T follicular helper cell (primary cell): ENCODE data around the gene SDHB.

Experiments used
- DNase-seq: peaks from one replicate; pipeline ENCODE4 v3.0.0-alpha.2; 2020; ENCODE audit warnings: low read depth

The SDHB gene

DNA sequence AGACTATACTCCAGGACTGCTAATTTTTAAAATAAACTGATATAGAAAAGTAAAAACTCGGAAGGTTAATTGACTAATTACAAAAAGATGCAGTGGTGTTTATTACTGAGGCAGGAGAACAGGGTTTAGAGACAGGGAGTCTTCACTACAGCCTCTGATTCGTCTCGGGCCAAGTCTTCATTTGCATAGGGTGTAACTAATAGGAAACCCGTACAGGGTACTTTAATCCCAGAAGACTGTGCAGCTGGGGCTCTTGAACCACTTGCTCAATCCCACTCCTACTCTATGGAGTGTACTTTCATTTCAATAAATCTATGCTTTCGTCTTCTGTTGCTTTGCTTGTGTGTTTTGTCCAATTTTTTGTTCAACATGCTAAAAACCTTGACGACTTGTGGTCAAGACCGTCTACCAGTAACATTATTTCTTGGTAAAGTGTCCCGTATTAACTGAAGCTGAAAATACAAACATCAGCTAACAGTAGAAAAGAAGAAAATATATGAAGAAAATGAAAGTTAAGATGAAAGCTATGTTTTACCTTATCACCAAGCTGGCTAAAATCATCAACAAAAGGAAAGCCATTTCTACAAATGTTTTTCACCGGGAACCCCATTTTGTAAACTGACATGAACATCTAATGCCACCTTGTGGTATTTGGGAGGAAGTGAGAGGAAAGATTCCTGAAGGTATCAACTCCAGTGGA, 8.0 kb downstream of the SDHB start:
- DNase-seq: no peak

DNA sequence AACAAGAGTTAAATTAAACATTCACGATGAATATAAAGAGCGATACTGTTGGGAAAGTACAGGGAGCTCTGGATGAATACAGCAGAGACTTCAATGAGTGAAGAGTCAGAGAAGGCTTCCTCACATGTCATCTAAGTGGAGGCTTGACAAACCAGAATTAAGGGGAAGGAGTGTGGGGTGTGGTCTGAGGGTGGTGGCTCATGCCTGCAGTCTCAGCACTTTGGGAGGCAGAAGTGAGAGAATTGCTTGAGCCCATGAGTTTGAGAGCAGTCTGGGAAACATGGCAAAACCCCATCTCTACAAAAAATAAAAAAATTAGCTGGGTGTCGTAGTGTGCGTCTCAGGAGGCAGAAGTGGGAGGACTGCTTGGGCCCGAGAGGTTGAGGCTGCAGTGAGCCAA, 8.7 kb downstream of the SDHB start:
- no peak for DNase-seq

DNA sequence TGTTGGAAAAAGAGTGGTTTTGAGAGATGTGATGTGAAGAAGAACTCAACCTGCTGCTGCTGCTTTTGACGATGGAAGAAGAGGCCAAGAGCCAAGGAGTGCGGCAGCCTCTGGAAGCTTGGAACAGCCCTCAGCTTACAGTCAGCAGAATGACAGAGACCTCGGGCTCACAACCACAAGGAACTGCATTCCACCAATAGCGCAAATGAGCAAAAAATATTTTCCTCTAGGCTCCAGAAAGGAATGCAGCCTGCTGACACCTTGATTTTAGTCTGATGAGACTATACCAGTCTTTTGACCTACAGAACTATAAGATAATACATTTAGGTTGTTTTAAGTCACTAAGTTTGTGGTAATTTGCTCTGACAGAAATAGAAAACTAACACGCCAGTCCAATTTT, 10.2 kb downstream of the SDHB start:
- DNase-seq: no peak

DNA sequence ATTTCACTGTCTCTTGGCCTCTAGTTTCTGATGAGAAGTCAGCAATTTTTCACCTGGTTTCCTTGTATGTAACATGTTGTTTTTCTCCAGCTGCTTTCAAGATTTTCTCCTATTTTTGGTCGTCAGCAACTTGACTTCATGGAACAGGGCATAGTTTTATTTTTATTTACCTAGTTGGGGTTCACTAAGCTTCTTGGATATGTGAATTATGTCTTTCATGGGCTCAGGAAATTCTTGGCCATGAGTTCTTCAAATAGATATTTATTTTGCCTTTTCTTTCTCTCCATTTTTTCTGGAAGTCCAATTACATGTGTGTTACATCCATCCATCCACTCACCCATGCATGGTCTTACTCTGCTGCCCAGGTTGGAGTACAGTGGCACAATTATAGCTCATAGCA, 13.7 kb downstream of the SDHB start:
- DNase-seq: no peak

DNA sequence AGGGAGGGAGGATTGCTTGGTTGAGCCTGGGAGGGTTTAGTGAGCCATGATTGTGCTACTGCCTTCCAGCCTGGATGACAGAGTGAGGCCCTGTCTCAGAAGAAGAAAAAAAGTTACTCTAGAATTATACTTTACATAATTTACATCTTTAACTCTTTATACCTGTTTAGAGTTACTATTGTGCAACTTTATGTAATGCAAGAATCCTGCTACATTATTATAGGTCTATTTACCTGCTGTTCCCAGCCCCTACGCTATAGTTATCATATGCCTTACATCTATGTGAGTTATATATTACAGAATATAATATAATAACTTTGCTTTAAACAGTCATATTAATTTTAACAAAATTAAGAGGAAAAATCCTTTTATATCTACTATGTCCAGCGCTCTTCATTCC, 14.3 kb downstream of the SDHB start:
- no peak for DNase-seq

DNA sequence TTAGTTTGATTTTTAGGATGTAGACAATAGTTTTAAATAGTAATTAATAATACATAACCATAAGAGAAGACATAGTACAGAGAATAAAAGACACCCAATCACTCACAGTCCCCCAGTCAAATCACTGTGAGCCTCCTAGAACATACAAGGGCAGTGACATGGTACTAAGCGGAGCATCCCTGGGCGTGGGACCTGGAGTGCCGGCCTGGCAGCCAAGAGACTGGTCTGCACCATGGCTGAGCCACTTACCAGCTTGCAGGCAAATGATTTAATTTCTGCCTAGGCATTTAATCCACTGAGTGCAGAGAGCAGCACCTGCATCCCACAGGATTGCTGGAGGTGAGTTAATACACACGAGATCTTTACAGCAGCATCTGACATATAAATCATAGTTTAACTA, 20.4 kb downstream of the SDHB start:
- DNase-seq: no peak

DNA sequence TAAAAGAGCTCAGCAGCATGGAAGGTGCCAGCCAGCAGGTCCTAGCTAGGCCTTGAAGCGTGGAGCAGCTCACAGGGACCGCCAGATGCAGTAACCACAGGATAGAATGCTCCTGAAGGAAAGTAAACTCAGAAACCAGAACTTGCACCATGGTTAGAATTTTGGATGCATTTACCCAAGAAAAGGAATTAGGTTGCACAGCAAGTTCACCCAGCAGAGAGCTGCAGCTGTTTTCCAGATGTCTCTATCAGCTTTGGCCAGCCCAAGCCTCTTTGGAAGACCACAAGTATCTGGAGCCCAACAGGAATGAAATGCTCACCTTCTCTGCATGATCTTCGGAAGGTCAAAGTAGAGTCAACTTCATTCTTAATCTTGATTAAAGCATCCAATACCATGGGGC, 21.1 kb downstream of the SDHB start:
- DNase-seq: no peak

DNA sequence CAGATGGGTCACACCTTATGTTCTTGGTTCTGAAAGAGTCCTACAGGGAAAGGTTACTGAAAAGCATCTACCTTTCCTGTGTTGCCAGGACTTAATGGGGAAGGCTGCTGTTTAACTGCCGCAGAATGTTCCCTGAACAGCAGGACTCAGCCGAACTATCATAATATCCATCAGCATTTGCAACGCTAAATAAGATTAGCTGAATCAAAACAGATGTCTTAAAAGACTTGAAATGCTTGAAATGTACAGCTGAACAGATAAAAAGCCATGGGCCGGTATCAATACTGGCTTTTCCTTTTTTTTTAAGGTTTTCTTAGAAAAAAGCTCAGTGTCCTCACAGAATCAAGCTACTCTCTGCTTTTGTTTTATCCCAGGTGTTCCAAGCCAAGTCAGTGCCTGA, 22.4 kb downstream of the SDHB start:
- no peak for DNase-seq

DNA sequence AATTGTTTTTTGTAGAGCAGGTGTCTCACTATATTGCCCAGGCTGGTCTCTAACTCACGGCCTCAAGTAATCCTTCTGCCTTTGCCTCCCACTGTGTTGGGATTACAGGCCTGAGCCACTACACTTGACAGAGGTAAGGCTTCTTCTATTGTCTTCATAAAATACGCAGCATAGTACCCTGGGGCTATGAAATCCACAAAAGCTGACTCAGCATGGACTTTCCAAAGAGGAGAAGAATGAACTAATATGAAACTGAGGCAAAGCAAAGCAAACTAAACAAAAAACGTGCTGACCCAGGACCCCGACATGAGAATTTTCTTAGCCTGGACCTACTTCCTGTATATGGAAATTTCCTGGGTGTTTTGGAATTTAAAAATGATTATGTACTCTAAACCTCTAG, 23.6 kb downstream of the SDHB start:
- DNase-seq: no peak

DNA sequence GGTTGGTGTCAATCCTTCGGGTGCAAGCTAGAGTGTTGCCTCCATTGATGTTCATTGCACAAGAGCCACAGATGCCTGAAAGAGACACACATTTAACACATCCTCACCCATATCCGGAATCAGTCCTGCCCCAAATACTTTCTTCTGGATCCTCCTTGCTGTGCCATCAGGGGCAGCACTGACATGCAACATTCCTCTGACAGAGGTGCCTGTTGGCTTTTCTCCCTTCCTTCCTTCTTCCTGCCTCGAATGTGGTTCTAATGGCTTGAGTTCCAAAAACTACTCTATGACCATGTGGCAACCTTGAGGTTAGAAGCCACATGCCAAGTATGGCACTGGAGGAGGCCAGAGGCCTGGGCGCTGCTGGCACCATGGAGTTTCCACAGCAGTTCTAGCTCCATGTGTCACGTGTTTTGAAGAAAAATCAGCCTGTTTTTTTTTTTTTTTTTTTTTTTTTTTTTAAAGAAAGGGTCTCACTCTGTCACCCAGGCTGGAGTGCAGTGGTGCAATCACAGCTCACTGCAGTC, 25.1 kb downstream of the SDHB start:
- DNase-seq: no peak

DNA sequence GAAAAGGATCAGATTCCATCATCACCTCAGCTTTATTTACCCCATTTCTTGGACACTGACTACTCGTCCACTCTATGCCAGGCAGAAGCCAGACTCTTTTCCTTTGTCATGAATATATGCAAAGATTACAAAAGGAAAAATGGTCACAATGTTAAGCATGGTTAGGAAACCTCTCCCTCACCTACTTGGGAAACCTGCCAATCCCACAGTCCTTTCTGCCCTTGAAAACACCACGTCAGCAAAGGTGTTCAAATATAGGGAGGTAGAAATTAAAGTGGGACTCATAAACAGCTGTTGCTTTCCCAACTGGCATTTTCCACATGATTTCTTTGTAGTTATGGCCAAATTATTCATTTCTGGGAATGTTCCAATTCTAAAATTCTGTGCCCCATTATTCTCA, 25.9 kb downstream of the SDHB start:
- DNase-seq: no peak

DNA sequence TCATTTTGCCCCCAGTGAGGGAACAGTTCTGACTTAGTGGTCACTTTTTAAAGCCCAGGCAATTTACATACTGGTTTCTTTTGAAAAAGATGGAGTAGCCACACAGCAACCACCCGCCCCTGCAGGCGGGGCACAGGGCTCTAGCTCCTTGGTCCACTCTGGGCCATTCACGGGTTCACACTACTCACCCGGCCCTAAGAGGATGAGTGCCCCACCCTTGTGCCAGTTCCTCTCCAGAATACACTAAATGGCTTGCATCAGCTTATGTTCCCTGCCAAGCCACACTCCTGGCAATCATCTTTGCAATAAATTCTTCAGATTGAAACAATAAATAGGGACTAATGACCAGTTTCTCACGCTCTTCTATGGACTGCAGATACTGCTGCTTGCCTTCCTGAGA, 26.4 kb downstream of the SDHB start:
- no peak for DNase-seq

DNA sequence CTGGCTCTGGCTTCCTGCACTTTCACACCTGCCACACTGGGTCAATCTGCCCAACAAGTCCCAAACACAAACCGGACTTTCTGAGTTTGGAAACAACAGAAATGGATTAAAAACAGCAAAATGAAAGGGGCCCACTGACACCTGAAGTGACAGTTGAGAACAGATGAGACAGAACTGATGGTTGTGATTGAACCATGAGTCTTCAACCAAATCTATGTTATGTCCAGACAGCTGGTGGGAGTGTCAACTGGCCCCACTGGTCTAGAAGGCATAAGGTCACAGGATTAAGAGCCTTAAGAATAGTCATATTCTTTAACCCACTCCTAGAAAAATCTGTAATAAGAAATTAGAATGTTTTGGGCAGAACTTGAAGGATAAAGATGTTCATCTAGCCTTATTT, 29.1 kb downstream of the SDHB start:
- no peak for DNase-seq

DNA sequence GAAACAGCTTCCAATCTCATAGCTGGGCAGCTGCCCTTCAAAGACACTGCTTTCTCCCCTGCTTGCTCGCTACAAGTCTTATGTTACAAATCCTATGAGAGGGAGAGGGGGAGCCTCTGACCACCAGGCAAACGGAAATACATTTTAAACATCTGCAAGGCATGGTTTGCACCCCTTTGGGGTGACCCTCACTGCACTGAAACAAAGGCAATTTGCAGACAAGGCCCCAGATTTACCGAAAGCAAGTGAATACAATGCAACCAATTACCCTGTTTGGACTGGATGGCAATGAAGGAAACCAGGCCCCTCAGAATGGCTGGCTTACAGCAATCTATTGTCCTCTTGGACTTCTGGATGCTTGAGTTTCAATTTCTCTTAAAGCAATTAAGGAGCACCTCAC, 30.3 kb downstream of the SDHB start:
- no peak for DNase-seq

DNA sequence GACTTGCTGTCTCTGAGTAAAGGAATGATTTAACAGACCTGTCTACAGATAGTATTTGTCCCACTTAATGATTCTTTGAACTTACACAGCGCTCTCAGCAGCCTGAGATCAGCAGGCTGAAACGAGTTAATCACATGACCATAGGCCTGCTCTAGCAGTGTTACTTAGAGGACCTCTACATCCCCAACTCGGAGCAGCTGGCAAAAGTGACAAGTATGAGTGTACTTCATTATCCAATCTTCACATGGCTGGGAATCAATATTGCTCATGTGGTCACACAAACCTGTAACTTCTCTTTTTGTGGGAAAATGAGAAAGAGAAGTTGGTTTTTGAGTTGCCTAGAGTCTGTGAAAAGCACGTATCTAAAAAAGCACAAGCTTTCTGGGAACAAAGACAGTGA, 30.7 kb downstream of the SDHB start:
- no peak for DNase-seq

DNA sequence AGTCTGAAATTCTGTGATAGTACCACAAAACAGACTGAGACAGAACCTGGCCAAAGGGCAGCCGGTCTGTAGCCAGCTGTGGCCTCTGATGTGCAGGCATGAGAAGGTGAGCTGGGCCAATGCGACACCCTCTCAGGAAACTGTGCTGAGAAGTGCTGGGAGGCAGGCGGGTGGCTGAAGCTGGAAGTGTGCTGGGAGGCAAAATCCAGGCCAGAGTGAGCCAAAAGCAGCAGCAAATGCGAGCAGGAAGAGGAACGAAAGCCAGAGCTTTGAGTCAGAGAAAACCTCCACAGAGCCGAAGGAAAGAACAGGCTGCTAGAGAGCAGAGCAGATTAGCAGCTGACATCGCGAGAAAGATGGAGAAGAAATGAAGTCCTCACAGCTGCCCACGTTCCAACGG, 31.9 kb downstream of the SDHB start:
- DNase-seq: no peak

DNA sequence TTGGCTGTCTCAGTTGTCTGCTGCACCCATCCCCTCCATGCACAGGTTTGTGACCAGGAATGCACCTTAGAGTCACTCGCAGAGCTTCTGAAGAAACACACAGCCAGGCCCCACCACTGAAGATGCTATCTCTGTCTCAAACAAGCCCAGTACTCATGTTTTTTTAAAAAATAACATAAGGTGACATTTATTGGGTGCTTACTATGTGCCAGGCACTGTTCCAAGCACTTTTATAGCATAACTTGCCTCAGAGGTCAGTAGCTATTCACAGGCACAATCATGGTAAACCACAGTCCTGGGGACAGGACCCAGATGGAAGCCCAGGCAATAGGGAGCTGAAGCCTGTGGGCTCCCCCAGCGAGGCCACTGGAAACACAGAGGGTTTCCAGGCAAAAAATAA, 33.3 kb downstream of the SDHB start:
- DNase-seq: no peak

DNA sequence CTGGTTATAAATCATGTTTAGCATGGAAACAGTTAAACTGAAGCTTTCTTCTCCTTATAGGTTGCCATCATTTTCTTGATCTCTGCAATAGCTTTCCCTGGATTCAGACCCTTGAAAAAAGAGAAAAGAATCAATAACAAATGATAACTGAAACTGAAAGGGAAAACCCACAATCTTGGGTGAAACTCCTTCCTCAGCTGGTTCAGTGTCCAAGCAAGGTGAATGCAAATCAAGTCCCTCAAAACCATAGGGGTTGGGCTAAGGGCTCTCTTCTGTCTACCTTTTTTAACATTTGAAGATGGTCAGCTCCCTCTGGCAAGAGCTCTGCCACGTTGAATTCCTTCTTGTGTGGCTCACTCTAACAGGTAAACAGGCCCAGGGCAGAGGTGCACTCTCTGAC, 35.0 kb downstream of the SDHB start:
- DNase-seq: no peak

DNA sequence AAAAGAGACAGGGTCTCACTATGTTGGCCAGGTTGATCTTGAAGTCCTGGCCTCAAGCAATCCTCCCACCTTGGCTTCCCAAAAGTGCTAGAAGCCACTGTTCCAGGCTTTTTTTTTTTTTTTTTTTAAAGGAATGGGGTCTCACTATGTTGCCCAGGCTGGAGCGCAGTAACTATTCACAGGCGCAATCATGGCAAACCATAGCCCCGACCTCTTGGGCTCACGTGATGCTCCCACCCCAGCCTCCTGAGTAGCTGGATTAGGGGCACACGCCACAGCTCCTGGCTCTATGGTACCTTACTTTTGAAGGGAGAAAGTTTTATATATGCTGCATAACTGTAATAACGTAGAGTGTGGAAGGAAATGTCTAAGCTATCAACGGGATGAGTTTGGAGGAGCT, 36.4 kb downstream of the SDHB start:
- DNase-seq: no peak

DNA sequence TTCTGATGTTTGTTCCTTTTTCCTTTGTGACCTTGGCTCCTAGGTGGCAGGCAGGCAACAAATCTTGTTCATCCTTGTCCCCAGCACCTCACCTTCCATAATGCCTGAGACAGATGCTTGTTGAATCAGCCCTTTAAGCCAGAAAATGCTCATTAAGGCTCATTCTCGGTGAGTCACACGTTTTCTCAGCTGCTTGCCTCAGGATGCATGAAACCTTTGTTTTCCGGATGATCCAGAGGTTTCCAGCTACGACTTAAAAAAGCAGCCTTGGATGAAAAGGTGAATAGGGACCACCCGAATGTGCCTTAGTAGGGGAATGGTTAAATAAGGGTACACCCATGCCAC, 37.5 kb downstream of the SDHB start:
- DNase-seq: no peak

DNA sequence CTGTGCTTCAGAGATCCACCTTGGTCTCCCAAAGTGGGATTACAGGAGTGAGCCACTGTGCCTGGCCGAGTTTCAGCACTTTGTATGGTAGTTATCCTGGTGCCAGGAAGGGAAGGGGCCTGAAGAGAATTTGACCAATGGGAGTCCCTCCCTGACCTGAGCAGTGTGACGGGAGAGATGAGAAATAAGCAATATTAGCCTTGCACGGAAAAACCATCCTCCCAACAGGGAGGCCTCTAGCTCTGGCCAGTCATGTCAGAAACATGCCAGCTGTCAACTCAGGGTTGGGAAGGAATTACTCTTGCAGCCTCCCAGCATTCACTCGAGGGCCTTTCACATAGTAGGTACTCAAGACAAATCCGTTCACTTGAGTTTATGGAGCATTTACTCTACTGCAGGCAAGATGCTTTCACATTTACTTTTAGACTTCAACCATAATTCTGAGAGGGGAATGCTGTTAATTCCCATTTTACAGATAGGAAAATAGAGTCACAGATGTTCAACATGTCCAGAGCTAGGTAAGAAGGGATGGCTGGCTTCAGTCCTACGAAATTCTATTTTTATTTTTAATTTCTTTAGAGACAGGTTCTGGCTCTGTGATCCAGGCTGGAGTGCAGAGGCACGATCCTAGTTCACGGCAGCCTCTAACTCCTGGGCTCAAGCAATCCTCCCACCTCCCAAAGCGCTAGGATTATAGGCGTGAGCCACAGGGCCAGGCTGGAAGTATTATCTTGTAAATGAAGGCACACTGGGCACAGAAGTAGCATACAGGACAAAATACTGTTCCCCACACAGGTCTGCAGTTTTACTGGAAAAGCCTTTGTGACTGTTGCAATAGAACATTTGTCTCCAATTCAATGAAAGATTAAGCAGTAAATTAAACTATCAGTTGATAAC, 38.9 kb downstream of the SDHB start:
- DNase-seq: no peak

DNA sequence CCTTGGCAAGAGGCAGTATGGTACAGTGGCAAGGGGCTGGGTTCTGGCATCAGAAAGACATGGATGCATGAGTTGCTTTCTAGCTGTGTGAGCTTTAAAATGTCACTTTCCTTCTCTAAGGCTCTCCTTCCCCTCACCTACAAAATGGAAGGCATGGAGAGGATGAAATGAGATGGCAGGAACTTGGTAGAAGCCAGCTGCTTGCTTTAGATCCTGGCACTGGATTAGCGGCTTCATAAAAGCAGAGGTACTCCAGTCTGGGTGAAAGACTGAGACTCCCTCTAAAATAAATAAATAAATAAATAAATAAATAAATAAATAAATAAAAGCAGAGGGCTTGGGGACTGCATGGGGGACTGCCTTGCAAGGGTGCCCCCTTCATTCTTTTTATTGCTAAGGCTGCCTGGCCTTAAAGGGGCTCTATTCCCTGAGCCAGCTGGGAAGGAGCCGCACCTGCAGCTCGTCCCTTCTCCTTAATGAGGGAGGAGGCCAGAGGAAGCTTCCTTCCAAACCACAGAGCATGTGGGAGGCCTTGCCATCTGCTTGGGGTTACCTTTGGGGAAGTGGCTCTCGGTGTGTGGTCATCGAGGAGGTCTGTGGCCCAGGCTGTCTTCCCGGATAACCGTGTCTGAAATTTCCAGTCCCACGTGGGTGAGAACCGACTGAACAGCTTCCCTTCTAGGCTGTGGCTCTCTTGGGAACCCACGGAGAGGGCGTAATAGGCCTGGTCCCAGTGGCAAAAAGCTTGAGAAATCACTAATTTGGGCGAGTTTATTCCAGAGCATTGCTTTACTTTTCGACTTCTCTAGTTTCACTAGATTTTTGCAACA, 40.1 kb downstream of the SDHB start:
- DNase-seq: no peak
